Vagina (tissue), 2 donors: ENCODE results near the gene ELAVL1.

Experiments used
- CTCF ChIP-seq, 3 experiments: fragments of 450-650 bp in 2 of 3; fragments of 200-600 bp in 1 of 3; sonication (generic) in 1 of 3; IDR thresholded peaks; one replicate each; pipeline ENCODE4 v1.5.1; 2017 to 2019; ENCODE audit warnings: antibody characterized with exemption in 3 of 3, mild to moderate bottlenecking in 2 of 3, moderate library complexity in 2 of 3
- POLR2A ChIP-seq, 2 donors: fragments of 450-650 bp; IDR thresholded peaks; one replicate each; pipeline ENCODE4 v1.6.1; 2017; ENCODE audit warnings: antibody characterized with exemption in 2 of 2, mild to moderate bottlenecking in 2 of 2, moderate library complexity in 2 of 2

GRCh38 chr19:7969555-7969939, 35.9 kb downstream of the ELAVL1 start:
- no peak for TF ChIP-seq POLR2A (IDR thresholded peaks at IDR 0.05)
- TF ChIP-seq CTCF (IDR thresholded peaks at IDR 0.05): no peak
